HT-29 (cell line): ENCODE results near the gene TSPAN14. TPM values are rescaled to one million over a fixed set of nuclear protein-coding genes. Genes with fewer than 3 reads are reported as not detected.
"Not testable (repeated sequence)": the region's sequence is repeated elsewhere in the genome, so short reads cannot be mapped to it uniquely, and the experiment has no call there.

Experiments used
- DNase-seq: peaks from one replicate; pipeline ENCODE4 v3.0.0-alpha.2; 2015; ENCODE audit warnings: low spot score
- total RNA-seq: library from RNA; depleted of rRNA; stranded (reverse); fragments of >200 nt; shearing (Covaris generic); gene quantifications from 2 replicates; pipeline ENCODE4 v1.2.3, GENCODE V29; 2014

The TSPAN14 gene
- total RNA-seq, 1 experiment from 2014 or later, result 65.1 TPM

- DNase-seq, result no peak
Observed at GRCh38 chr10:80522756-80523363, 68.8 kb downstream of the TSPAN14 start.

- no peak for DNase-seq
Observed at GRCh38 chr10:80523773-80524172, 69.7 kb downstream of the TSPAN14 start.

GRCh38 chr10:80524190-80524909 lies 70.2 kb downstream of the TSPAN14 start:
- no peak for DNase-seq

GRCh38 chr10:80526218-80526617 lies 72.1 kb downstream of the TSPAN14 start:
- no peak for DNase-seq

- no peak for DNase-seq
Observed at GRCh38 chr10:80526742-80527141, 72.6 kb downstream of the TSPAN14 start.

GRCh38 chr10:80528185-80528700 lies 74.1 kb downstream of the TSPAN14 start:
- no peak for DNase-seq

GRCh38 chr10:80528901-80529300 lies 74.8 kb downstream of the TSPAN14 start:
- no peak for DNase-seq

GRCh38 chr10:80529604-80530003 lies 75.5 kb downstream of the TSPAN14 start:
- no peak for DNase-seq

- peak; percentile 52 for DNase-seq
Observed at GRCh38 chr10:80530251-80530650, 76.1 kb downstream of the TSPAN14 start.

- no peak for DNase-seq
Observed at GRCh38 chr10:80530816-80531215, 76.7 kb downstream of the TSPAN14 start.

- DNase-seq, result no peak
Observed at GRCh38 chr10:80532571-80532970, 78.5 kb downstream of the TSPAN14 start.

- DNase-seq, result not testable (repeated sequence)
Observed at GRCh38 chr10:80534059-80534458, 79.9 kb downstream of the TSPAN14 start.

GRCh38 chr10:80534646-80535045 lies 80.5 kb downstream of the TSPAN14 start:
- not testable (repeated sequence) for DNase-seq

- DNase-seq, result peak; percentile 52
Observed at GRCh38 chr10:80535671-80536360, 81.7 kb downstream of the TSPAN14 start.

- DNase-seq, result no peak
Observed at GRCh38 chr10:80536361-80536835, 82.3 kb downstream of the TSPAN14 start.

- DNase-seq, result no peak
Observed at GRCh38 chr10:80537086-80537735, 83.1 kb downstream of the TSPAN14 start.

- no peak for DNase-seq
Observed at GRCh38 chr10:80537736-80538480, 83.8 kb downstream of the TSPAN14 start, which contains the start of gene SH2D4B. Gene SH2D4B, plus strand, starts transcription at chr10:80537902. Its CDS starts 430 bp downstream, at chr10:80538332.

GRCh38 chr10:80538481-80539185 lies 84.5 kb downstream of the TSPAN14 start:
- DNase-seq, result no peak

- DNase-seq, result no peak
Observed at GRCh38 chr10:80539421-80540031, 85.4 kb downstream of the TSPAN14 start.

- DNase-seq, result no peak
Observed at GRCh38 chr10:80540136-80540535, 86.0 kb downstream of the TSPAN14 start.
